Measurements from ENCODE around the gene COQ9. TPM values are rescaled to one million over a fixed set of nuclear protein-coding genes. Genes with fewer than 3 reads are reported as not detected.

COQ9 gene
- total and polyA plus RNA-seq, 2 of the 4 experiments (the other 2 are of a cell fraction): 57.9 to 58.5 TPM

DNA sequence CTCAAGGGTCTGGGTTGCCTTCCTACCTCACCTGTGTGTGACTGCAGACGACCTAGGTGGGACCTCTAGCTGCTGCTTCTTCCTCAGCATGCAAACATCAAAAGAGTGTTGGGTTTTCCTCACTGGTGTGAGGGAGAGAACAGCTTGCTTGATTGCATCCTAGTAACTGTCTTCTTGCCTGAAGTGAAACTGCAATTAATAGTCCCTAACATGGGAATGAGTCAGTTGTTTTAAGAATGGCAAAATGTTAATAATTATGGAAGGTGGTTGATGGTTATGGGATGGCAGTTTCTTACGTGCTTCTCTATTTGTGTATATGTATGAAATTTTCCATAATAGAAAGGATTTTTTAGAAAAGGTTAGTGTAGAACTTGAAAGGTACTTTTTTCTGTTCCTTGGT lies 21.1 kb downstream of the COQ9 start:
- Histone ChIP-seq H3K27ac (ENCODE audit: insufficient read depth, low read length) (no peak overlapping the region), H2BK120ac (ENCODE audit: low read depth, low read length) (no peak overlapping the region), H3K9me3 (ENCODE audit: control insufficient read depth, insufficient read depth, low read length) (no peaks in the 10 kb centered on the region), H2BK15ac (ENCODE audit: low read depth, low read length) (no peak overlapping the region), H3K18ac (ENCODE audit: low read depth, low read length) (no peak overlapping the region), H3K4me2 (ENCODE audit: low read depth, low read length) (no peak overlapping the region), H3K27me3 (ENCODE audit: control insufficient read depth, insufficient read depth, low read length) (no peaks in the 10 kb centered on the region), H2AFZ (replicated peaks; ENCODE audit: low read length, poor library complexity) (no peak overlapping the region), H3K9ac (ENCODE audit: low read depth, low read length) (no peak overlapping the region), H3K23ac (ENCODE audit: low read depth, low read length) (no peak overlapping the region), H3K36me3 (ENCODE audit: control insufficient read depth, insufficient read depth, low read length) (peaks cover 68% of the 10 kb centered on the region), H3K14ac (replicated peaks; ENCODE audit: low read depth, low read length) (no peak overlapping the region), H4K5ac (ENCODE audit: low read depth, low read length) (no peak overlapping the region), H3K4me3 (ENCODE audit: insufficient read depth, low read depth, low read length) (no peak overlapping the region), H3K4ac (ENCODE audit: low read depth, low read length) (no peak overlapping the region), H3K79me1 (ENCODE audit: low read depth in 1 of 2, low read length in 2 of 2) (peaks cover 18 to 43% of the 10 kb centered on the region in 2 experiments), H3K56ac (ENCODE audit: extremely low read depth, insufficient read depth, low read length) (no peak overlapping the region), H2BK5ac (ENCODE audit: low read depth, low read length, poor library complexity, severe bottlenecking) (no peak overlapping the region), H2BK20ac (ENCODE audit: low read depth, low read length) (no peak overlapping the region), H2AK9ac (replicated peaks; ENCODE audit: low read depth, low read length, poor library complexity) (no peak overlapping the region), H4K91ac (ENCODE audit: insufficient read depth, low read depth, low read length) (no peak overlapping the region), H4K8ac (ENCODE audit: low read depth in 2 of 2, low read length in 2 of 2) (no peak overlapping the region), H3K9me1 (ENCODE audit: insufficient read depth, low read length) (no peaks in the 10 kb centered on the region), H3K4me1 (ENCODE audit: control insufficient read depth, insufficient read depth, low read length) (peaks cover 4% of the 10 kb centered on the region), H4K20me1 (ENCODE audit: insufficient read depth, low read length) (peaks cover 17% of the 10 kb centered on the region; the same call in 1 of the 2 replicates), H2AK5ac (ENCODE audit: low read depth, low read length) (no peak overlapping the region)
- intact Hi-C loops (cut with micrococcal nuclease): no loop called here
- in situ Hi-C loops (cut with MboI; ENCODE audit: low sequenced_read_pairs): no loop called here
- BruUV-seq (replicated peaks): no TSS peak
- POLR2A ChIA-PET (ENCODE audit: unreplicated experiment): no interaction called here
- WGBS, 2 experiments (ENCODE audit: extremely low coverage in 2 of 2, insufficient read length in 1 of 2): no CpG with 5 or more reads among the region's 2 CpGs
- DNase-seq (no peak), ATAC-seq (ENCODE audit: low read depth) (no peak)
- TF ChIP-seq MAFK (IDR thresholded peaks at IDR 0.05; ENCODE audit: low read depth, low read length): no peak
- TF ChIP-seq CEBPB (IDR thresholded peaks at IDR 0.05; ENCODE audit: low read depth, low read length): no peak
- TF ChIP-seq CHD1 (IDR thresholded peaks at IDR 0.05; ENCODE audit: low read depth, low read length): no peak
- TF ChIP-seq SMC3 (IDR thresholded peaks at IDR 0.05; ENCODE audit: low read depth, low read length): no peak
- TF ChIP-seq RCOR1 (IDR thresholded peaks at IDR 0.05; ENCODE audit: insufficient replicate concordance, low read length): no peak
- TF ChIP-seq, protein P1, sequence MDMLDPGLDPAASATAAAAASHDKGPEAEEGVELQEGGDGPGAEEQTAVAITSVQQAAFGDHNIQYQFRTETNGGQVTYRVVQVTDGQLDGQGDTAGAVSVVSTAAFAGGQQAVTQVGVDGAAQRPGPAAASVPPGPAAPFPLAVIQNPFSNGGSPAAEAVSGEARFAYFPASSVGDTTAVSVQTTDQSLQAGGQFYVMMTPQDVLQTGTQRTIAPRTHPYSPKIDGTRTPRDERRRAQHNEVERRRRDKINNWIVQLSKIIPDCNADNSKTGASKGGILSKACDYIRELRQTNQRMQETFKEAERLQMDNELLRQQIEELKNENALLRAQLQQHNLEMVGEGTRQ (IDR thresholded peaks at IDR 0.05; ENCODE audit: low read depth, low read length): no peak
- TF ChIP-seq RAD21 (IDR thresholded peaks at IDR 0.05; ENCODE audit: low read length): no peak
- TF ChIP-seq MXI1 (IDR thresholded peaks at IDR 0.05; ENCODE audit: borderline replicate concordance, low read depth, low read length): no peak
- TF ChIP-seq, protein P2, sequence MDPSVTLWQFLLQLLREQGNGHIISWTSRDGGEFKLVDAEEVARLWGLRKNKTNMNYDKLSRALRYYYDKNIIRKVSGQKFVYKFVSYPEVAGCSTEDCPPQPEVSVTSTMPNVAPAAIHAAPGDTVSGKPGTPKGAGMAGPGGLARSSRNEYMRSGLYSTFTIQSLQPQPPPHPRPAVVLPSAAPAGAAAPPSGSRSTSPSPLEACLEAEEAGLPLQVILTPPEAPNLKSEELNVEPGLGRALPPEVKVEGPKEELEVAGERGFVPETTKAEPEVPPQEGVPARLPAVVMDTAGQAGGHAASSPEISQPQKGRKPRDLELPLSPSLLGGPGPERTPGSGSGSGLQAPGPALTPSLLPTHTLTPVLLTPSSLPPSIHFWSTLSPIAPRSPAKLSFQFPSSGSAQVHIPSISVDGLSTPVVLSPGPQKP (IDR thresholded peaks at IDR 0.05; ENCODE audit: borderline replicate concordance, low read depth, low read length): no peak
- TF ChIP-seq POLR2A (IDR thresholded peaks at IDR 0.05; ENCODE audit: low read depth, low read length): no peak
- TF ChIP-seq MAZ (IDR thresholded peaks at IDR 0.05; ENCODE audit: borderline replicate concordance, low read depth, low read length): no peak
- TF ChIP-seq RFX5 (IDR thresholded peaks at IDR 0.05; ENCODE audit: low read depth, low read length): no peak
- TF ChIP-seq, protein P3, sequence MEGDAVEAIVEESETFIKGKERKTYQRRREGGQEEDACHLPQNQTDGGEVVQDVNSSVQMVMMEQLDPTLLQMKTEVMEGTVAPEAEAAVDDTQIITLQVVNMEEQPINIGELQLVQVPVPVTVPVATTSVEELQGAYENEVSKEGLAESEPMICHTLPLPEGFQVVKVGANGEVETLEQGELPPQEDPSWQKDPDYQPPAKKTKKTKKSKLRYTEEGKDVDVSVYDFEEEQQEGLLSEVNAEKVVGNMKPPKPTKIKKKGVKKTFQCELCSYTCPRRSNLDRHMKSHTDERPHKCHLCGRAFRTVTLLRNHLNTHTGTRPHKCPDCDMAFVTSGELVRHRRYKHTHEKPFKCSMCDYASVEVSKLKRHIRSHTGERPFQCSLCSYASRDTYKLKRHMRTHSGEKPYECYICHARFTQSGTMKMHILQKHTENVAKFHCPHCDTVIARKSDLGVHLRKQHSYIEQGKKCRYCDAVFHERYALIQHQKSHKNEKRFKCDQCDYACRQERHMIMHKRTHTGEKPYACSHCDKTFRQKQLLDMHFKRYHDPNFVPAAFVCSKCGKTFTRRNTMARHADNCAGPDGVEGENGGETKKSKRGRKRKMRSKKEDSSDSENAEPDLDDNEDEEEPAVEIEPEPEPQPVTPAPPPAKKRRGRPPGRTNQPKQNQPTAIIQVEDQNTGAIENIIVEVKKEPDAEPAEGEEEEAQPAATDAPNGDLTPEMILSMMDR (conservative IDR thresholded peaks at IDR 0.05; ENCODE audit: low read depth, low read length): no peak
- TF ChIP-seq FOS (IDR thresholded peaks at IDR 0.05; ENCODE audit: low read depth, low read length): no peak
- no peak for TF ChIP-seq NFE2L2 (IDR thresholded peaks at IDR 0.05; ENCODE audit: low read depth, low read length)
- TF ChIP-seq BHLHE40 (IDR thresholded peaks at IDR 0.05; ENCODE audit: low read depth, low read length): no peak
- CTCF ChIA-PET: no interaction called here
- dilution Hi-C loops (cut with HindIII; ENCODE audit: low sequenced_read_pairs, unreplicated experiment): no loop called here
